ENCODE results near the gene INTS6. TPM values are rescaled to one million over a fixed set of nuclear protein-coding genes. Genes with fewer than 3 reads are reported as not detected.

INTS6 gene
- total RNA-seq, 2 donors from 2014 or later, result 94.5 to 106 TPM

DNA sequence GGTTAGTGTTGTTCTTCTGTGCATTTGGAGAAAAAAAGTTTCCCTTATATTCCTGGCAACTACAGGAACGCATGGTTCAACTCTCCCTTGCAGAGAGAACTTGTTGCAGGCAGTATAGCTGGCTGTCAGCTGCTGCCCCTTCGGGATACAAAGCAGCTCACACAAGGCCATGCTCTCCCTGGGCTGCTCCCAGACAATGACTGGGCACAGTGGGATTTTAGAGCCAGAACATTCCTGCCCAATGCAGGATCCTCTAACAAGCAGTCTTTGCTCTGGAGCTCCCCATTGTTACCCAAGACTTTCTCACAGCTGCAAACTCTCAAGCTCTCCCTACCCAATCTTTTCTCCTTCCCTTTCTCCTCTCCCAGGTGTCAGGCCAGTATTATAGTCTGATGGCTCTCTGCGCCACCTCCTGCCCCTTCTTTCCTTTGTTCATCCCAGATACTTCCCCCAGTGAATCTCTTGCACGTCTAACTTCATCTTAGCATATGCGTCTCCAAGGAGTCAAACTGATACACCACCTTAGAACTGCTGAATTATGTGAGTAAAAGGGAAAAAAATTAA, 140.8 kb downstream of the INTS6 start:
- no peak overlapping the region for H3K4me3 Mint-ChIP-seq
- H3K9me3 Mint-ChIP-seq, result no peaks in the 10 kb centered on the region
- no peak for ATAC-seq (replicated peaks in 1 of 2)
- no peak for DNase-seq
- no peaks in the 10 kb centered on the region for H3K4me1 Mint-ChIP-seq (ENCODE audit: low read depth)
- no peaks in the 10 kb centered on the region for H3K36me3 Mint-ChIP-seq (ENCODE audit: insufficient read depth in 2 of 2)
- peaks cover 10% of the 10 kb centered on the region for H3K27me3 Mint-ChIP-seq (ENCODE audit: low read depth)
- H3K27ac Mint-ChIP-seq, result no peak overlapping the region

Other genes starting within 250 kb of the INTS6 start
- under 1 TPM; 0.19 to 0.35 TPM for gene FAM124A, start 230.6 kb downstream of the INTS6 start, total RNA-seq
- gene SERPINE3, start 113.3 kb downstream of the INTS6 start, total RNA-seq, result not detected
- 10 to 100 TPM; 12.6 to 13.5 TPM for gene WDFY2, start 131.4 kb upstream of the INTS6 start, total RNA-seq